Measurements from ENCODE around the gene SAMD4B. TPM values are rescaled to one million over a fixed set of nuclear protein-coding genes. Genes with fewer than 3 reads are reported as not detected.

The SAMD4B gene
- total RNA-seq, 2 experiments from 2014 or later = 65.0 to 66.9 TPM

GRCh38 chr19:39422020-39422419 is 79.8 kb downstream of the SAMD4B start:
- Mint-ChIP-seq H3K4me1 (ENCODE audit: low read depth) (no peaks in the 10 kb centered on the region), H3K36me3 (ENCODE audit: low read depth) (peaks cover 53% of the 10 kb centered on the region), H3K27me3 (no peaks in the 10 kb centered on the region), H3K27ac (no peak overlapping the region), H3K9me3 (no peaks in the 10 kb centered on the region), H3K4me3 (no peak overlapping the region)
- H3K27me3 ChIP-seq (ENCODE audit: control insufficient read depth in 1 of 2, insufficient read depth in 2 of 2, low read length in 2 of 2) = no peaks in the 10 kb centered on the region
- ATAC-seq (ENCODE audit: poor library complexity) (no peak), DNase-seq (peak in 2 of 14 experiments; percentile 17 to 39)
- no peak overlapping the region for H3K27ac ChIP-seq (ENCODE audit: low read depth in 1 of 2, low read length in 2 of 2)
- ChIA-PET POLR2A (interaction anchor here (1.6 kb wide), 1 partner anchor 14 kb away, joined by 3 read pairs; the partner anchor contains the start of gene RPS16), CTCF (no interaction called here)
- H3K4me3 ChIP-seq (ENCODE audit: low read length) = no peak overlapping the region
- H3K36me3 ChIP-seq (ENCODE audit: insufficient read depth, low read length) = peaks cover 31% of the 10 kb centered on the region
- intact Hi-C loops (cut with DNase I, micrococcal nuclease) = no loop called here
- H3K4me1 ChIP-seq (ENCODE audit: insufficient read depth, low read length) = no peaks in the 10 kb centered on the region
- no peaks in the 10 kb centered on the region for H3K9me3 ChIP-seq (ENCODE audit: control insufficient read depth in 1 of 2, insufficient read depth in 1 of 2, low read length in 2 of 2)
- TF ChIP-seq, protein P1, sequence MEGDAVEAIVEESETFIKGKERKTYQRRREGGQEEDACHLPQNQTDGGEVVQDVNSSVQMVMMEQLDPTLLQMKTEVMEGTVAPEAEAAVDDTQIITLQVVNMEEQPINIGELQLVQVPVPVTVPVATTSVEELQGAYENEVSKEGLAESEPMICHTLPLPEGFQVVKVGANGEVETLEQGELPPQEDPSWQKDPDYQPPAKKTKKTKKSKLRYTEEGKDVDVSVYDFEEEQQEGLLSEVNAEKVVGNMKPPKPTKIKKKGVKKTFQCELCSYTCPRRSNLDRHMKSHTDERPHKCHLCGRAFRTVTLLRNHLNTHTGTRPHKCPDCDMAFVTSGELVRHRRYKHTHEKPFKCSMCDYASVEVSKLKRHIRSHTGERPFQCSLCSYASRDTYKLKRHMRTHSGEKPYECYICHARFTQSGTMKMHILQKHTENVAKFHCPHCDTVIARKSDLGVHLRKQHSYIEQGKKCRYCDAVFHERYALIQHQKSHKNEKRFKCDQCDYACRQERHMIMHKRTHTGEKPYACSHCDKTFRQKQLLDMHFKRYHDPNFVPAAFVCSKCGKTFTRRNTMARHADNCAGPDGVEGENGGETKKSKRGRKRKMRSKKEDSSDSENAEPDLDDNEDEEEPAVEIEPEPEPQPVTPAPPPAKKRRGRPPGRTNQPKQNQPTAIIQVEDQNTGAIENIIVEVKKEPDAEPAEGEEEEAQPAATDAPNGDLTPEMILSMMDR (IDR thresholded peaks at IDR 0.05) = no peak

GRCh38 chr19:39423258-39424086 is 81.3 kb downstream of the SAMD4B start:
- Mint-ChIP-seq H3K36me3 (ENCODE audit: low read depth) (peaks cover 42% of the 10 kb centered on the region), H3K4me1 (ENCODE audit: low read depth) (no peaks in the 10 kb centered on the region), H3K4me3 (no peak overlapping the region), H3K27me3 (no peaks in the 10 kb centered on the region), H3K27ac (peak overlapping the region; percentile 55), H3K9me3 (no peaks in the 10 kb centered on the region)
- Histone ChIP-seq H3K27me3 (ENCODE audit: control insufficient read depth in 1 of 2, insufficient read depth in 2 of 2, low read length in 2 of 2) (no peaks in the 10 kb centered on the region), H3K4me1 (ENCODE audit: insufficient read depth, low read length) (peaks cover 2% of the 10 kb centered on the region), H3K4me3 (ENCODE audit: low read length) (no peak overlapping the region), H3K9me3 (ENCODE audit: control insufficient read depth in 1 of 2, insufficient read depth in 1 of 2, low read length in 2 of 2) (no peaks in the 10 kb centered on the region), H3K27ac (ENCODE audit: low read depth in 1 of 2, low read length in 2 of 2) (no peak overlapping the region), H3K36me3 (ENCODE audit: insufficient read depth, low read length) (peaks cover 28% of the 10 kb centered on the region)
- ChIA-PET CTCF (no interaction called here), POLR2A (interaction anchor here (1.8 kb wide), 1 partner anchor 12 kb away, joined by 9 read pairs; the partner anchor contains the start of gene RPS16)
- intact Hi-C loops (cut with DNase I, micrococcal nuclease) = no loop called here
- DNase-seq (peak in 2 of 14 experiments; percentile 13 to 42), ATAC-seq (ENCODE audit: poor library complexity) (no peak)
- TF ChIP-seq, protein P1 (IDR thresholded peaks at IDR 0.05) = no peak

GRCh38 chr19:39424934-39425333 is 82.7 kb downstream of the SAMD4B start:
- Mint-ChIP-seq H3K27ac (no peak overlapping the region), H3K4me1 (ENCODE audit: low read depth) (no peaks in the 10 kb centered on the region), H3K36me3 (ENCODE audit: low read depth) (peaks cover 35% of the 10 kb centered on the region), H3K27me3 (no peaks in the 10 kb centered on the region), H3K9me3 (no peaks in the 10 kb centered on the region), H3K4me3 (no peak overlapping the region)
- peaks cover 3% of the 10 kb centered on the region for H3K4me1 ChIP-seq (ENCODE audit: insufficient read depth, low read length)
- H3K9me3 ChIP-seq (ENCODE audit: control insufficient read depth in 1 of 2, insufficient read depth in 1 of 2, low read length in 2 of 2) = no peaks in the 10 kb centered on the region
- intact Hi-C loops (cut with DNase I, micrococcal nuclease) = no loop called here
- H3K27me3 ChIP-seq (ENCODE audit: control insufficient read depth in 1 of 2, insufficient read depth in 2 of 2, low read length in 2 of 2) = no peaks in the 10 kb centered on the region
- TF ChIP-seq, protein P1 (IDR thresholded peaks at IDR 0.05) = no peak
- H3K4me3 ChIP-seq (ENCODE audit: low read length) = no peak overlapping the region
- H3K36me3 ChIP-seq (ENCODE audit: insufficient read depth, low read length) = peaks cover 20% of the 10 kb centered on the region
- ChIA-PET CTCF (no interaction called here), POLR2A (interaction anchor here (0.9 to 3.1 kb wide), 3 partner anchors 11 to 26 kb away, joined by 3 to 27 read pairs (median 9); partner anchors contain the start of gene RPS16)
- H3K27ac ChIP-seq (ENCODE audit: low read depth in 1 of 2, low read length in 2 of 2) = no peak overlapping the region
- ATAC-seq (ENCODE audit: poor library complexity) (no peak), DNase-seq (peak in 1 of 14 experiments; percentile 42)
